CD14-positive monocyte (primary cell): ENCODE measurements around the gene GYS2. TPM values are rescaled to one million over a fixed set of nuclear protein-coding genes. Genes with fewer than 3 reads are reported as not detected.
"Not testable (repeated sequence)": the region's sequence is repeated elsewhere in the genome, so short reads cannot be mapped to it uniquely, and the experiment has no call there.

Experiments
- DNase-seq, 3 donors: peaks; one replicate each; pipeline ENCODE4 v3.0.0-alpha.2; 2011 to 2022
- H2AFZ ChIP-seq: 2 replicates; pipeline ENCODE4 v1.6.0; 2012; ENCODE audit warnings: mild to moderate bottlenecking, low read depth, low read length, inconsistent platforms; ENCODE audit not compliant: insufficient read depth, poor library complexity, severe bottlenecking
- H3K27ac ChIP-seq, 2 donors: 1 replicate in 1 of 2; 2 replicates in 1 of 2; pipeline ENCODE4 v1.5.1; 2012 to 2013; ENCODE audit warnings: low read length in 2 of 2, control low read depth in 1 of 2, inconsistent platforms in 1 of 2, low read depth in 1 of 2, mild to moderate bottlenecking in 1 of 2
- H3K27me3 ChIP-seq, 2 donors: one replicate each; pipeline versions ENCODE4 v1.6.0 to v1.6.1; 2011 to 2013; ENCODE audit warnings: low read length in 2 of 2; ENCODE audit not compliant: control insufficient read depth in 2 of 2, insufficient read depth in 2 of 2
- H3K36me3 ChIP-seq, 2 donors: replicated peaks in 1 of 2; 1 replicate in 1 of 2; 2 replicates in 1 of 2; pipeline versions ENCODE4 v1.5.1 to v1.6.1; 2012 to 2013; ENCODE audit warnings: low read length in 2 of 2, control low read depth in 1 of 2, inconsistent platforms in 1 of 2, mild to moderate bottlenecking in 1 of 2; ENCODE audit not compliant: insufficient read depth in 2 of 2, control insufficient read depth in 1 of 2
- H3K4me1 ChIP-seq, 2 donors: 1 replicate in 1 of 2; 2 replicates in 1 of 2; pipeline versions ENCODE4 v1.5.1 to v1.6.1; 2012 to 2013; ENCODE audit warnings: low read length in 2 of 2, control low read depth in 1 of 2, inconsistent platforms in 1 of 2, mild to moderate bottlenecking in 1 of 2, moderate library complexity in 1 of 2; ENCODE audit not compliant: insufficient read depth in 2 of 2, control insufficient read depth in 1 of 2
- H3K4me2 ChIP-seq: replicated peaks from 2 replicates; pipeline ENCODE3; 2012; ENCODE audit warnings: low read length, moderate library complexity, mild to moderate bottlenecking; ENCODE audit not compliant: poor library complexity, severe bottlenecking; ENCODE audit errors: extremely low read depth
- H3K4me3 ChIP-seq, 3 experiments: fragments of 200-600 bp in 1 of 3; sonication (generic) in 1 of 3; replicated peaks in 1 of 3; 1 replicate in 2 of 3; 2 replicates in 1 of 3; pipeline ENCODE4 v1.5.1; 2011 to 2013; ENCODE audit warnings: low read length in 3 of 3, mild to moderate bottlenecking in 3 of 3, control low read depth in 2 of 3, low read depth in 2 of 3, inconsistent platforms in 1 of 3, moderate library complexity in 1 of 3
- H3K79me2 ChIP-seq: 2 replicates; pipeline ENCODE4 v1.6.0; 2012; ENCODE audit warnings: mild to moderate bottlenecking, control low read depth, inconsistent platforms, low read length, moderate library complexity; ENCODE audit not compliant: insufficient read depth
- H3K9ac ChIP-seq: 2 replicates; pipeline ENCODE4 v1.6.0; 2017; ENCODE audit warnings: low read length, mild to moderate bottlenecking; ENCODE audit not compliant: insufficient read depth, poor library complexity, severe bottlenecking
- H3K9me3 ChIP-seq, 2 donors: replicated peaks in 1 of 2; 1 replicate in 1 of 2; 2 replicates in 1 of 2; pipeline versions ENCODE4 v1.5.1 to v1.6.1; 2012 to 2013; ENCODE audit warnings: low read length in 2 of 2, control low read depth in 1 of 2; ENCODE audit not compliant: control insufficient read depth in 1 of 2, insufficient read depth in 1 of 2
- H4K20me1 ChIP-seq: 2 replicates; pipeline ENCODE4 v1.6.0; 2012; ENCODE audit warnings: mild to moderate bottlenecking, low read length, control low read depth, moderate library complexity; ENCODE audit not compliant: insufficient read depth
- H3K27ac Mint-ChIP-seq, 7 donors: one replicate each; pipeline ENCODE4 v1.8.0; 2020; ENCODE audit warnings: mild to moderate bottlenecking in 7 of 7, mixed read lengths in 7 of 7, moderate library complexity in 6 of 7, inconsistent platforms in 2 of 7
- H3K27me3 Mint-ChIP-seq, 3 donors: one replicate each; pipeline ENCODE4 v1.8.0; 2021 to 2022; ENCODE audit warnings: low read depth in 3 of 3, mild to moderate bottlenecking in 3 of 3, mixed read lengths in 3 of 3, moderate library complexity in 3 of 3, inconsistent platforms in 1 of 3
- H3K36me3 Mint-ChIP-seq, 2 donors: one replicate each; pipeline ENCODE4 v1.8.0; 2020; ENCODE audit warnings: mixed read lengths in 2 of 2, inconsistent platforms in 1 of 2, mild to moderate bottlenecking in 1 of 2
- H3K4me1 Mint-ChIP-seq: one replicate; pipeline ENCODE4 v1.8.0; 2020; ENCODE audit warnings: mild to moderate bottlenecking, mixed read lengths
- H3K4me3 Mint-ChIP-seq, 2 donors: one replicate each; pipeline ENCODE4 v1.8.0; 2020; ENCODE audit warnings: mild to moderate bottlenecking in 2 of 2, mixed read lengths in 2 of 2, moderate library complexity in 1 of 2
- H3K9me3 Mint-ChIP-seq, 7 donors: one replicate each; pipeline ENCODE4 v1.8.0; 2020 to 2022; ENCODE audit warnings: mixed read lengths in 7 of 7, mild to moderate bottlenecking in 6 of 7, moderate library complexity in 6 of 7, inconsistent platforms in 2 of 7
- WGBS: methylation state at CpG from one replicate; pipeline ENCODE4 v1.1.5; 2013; ENCODE audit warnings: missing lambda C conversion rate; ENCODE audit not compliant: insufficient coverage; 5-methylcytosine and 5-hydroxymethylcytosine counted together
- intact Hi-C, 2 donors: fragments of 100-400 bp; cut with micrococcal nuclease; formaldehyde crosslinking; loops; one replicate each; pipeline versions ENCODE4 v1.15.0 to v1.15.1; 2023
- polyA plus RNA-seq, 3 donors: library from polyadenylated mRNA; depleted of rRNA in 1 of 3; unstranded in 2 of 3; stranded (reverse) in 1 of 3; fragments of 300-500 nt in 2 of 3; fragments of >200 nt in 1 of 3; fragmentation: Illumina TruSeq in 2 of 3; gene quantifications; 1 replicate in 2 of 3; 2 replicates in 1 of 3; pipeline ENCODE4 v1.2.3, GENCODE V29; 2012 to 2021
- TF ChIP-seq, protein P1 (sequence below): fragments of 200-600 bp; IDR thresholded peaks from one replicate; pipeline ENCODE4 v1.8.0; 2022; ENCODE audit warnings: antibody characterized with exemption, mild to moderate bottlenecking

GYS2 gene
- polyA plus RNA-seq, 3 donors: not detected

DNA sequence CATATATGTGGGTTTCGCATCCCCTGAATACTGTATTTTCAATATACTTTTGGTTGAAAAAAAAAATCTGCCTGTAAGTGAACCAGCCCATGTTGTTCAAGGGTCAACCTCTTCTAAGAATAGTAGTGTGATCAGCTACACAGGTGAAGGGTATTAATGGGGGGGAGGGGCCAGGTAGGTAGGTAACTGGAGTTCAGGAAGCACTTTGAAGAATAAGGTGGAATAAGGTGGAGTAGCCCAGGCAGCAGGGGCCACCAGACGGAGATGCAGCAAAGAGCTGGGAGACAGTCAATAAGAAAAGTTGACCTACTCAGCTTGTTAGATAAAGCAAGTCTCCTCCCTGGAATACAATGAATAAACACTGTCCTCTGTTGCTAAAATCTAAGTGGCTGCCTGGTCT lies 43.7 kb upstream of the GYS2 start:
- no peak for DNase-seq
- Histone ChIP-seq H4K20me1 (no peaks in the 10 kb centered on the region), H3K27me3 (no peaks in the 10 kb centered on the region), H2AFZ (no peak overlapping the region), H3K9me3 (no peaks in the 10 kb centered on the region), H3K4me2 (no peak overlapping the region), H3K4me3 (no peak overlapping the region), H3K36me3 (peaks cover 49 to 93% of the 10 kb centered on the region in 2 donors), H3K79me2 (peaks cover 9% of the 10 kb centered on the region), H3K9ac (no peak overlapping the region), H3K27ac (no peak overlapping the region), H3K4me1 (no peaks in the 10 kb centered on the region)
- no peaks in the 10 kb centered on the region for H3K27me3 Mint-ChIP-seq
- H3K9me3 Mint-ChIP-seq: no peaks in the 10 kb centered on the region
- peak overlapping the region in 1 of 7 donors; percentile 18 for H3K27ac Mint-ChIP-seq
- WGBS: no CpG with 5 or more reads among the region's 2 CpGs
- peaks cover 67 to 79% of the 10 kb centered on the region in 2 donors for H3K36me3 Mint-ChIP-seq
- intact Hi-C loops: no loop called here
- TF ChIP-seq, protein P1, sequence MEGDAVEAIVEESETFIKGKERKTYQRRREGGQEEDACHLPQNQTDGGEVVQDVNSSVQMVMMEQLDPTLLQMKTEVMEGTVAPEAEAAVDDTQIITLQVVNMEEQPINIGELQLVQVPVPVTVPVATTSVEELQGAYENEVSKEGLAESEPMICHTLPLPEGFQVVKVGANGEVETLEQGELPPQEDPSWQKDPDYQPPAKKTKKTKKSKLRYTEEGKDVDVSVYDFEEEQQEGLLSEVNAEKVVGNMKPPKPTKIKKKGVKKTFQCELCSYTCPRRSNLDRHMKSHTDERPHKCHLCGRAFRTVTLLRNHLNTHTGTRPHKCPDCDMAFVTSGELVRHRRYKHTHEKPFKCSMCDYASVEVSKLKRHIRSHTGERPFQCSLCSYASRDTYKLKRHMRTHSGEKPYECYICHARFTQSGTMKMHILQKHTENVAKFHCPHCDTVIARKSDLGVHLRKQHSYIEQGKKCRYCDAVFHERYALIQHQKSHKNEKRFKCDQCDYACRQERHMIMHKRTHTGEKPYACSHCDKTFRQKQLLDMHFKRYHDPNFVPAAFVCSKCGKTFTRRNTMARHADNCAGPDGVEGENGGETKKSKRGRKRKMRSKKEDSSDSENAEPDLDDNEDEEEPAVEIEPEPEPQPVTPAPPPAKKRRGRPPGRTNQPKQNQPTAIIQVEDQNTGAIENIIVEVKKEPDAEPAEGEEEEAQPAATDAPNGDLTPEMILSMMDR: no peak
- H3K4me3 Mint-ChIP-seq: no peak overlapping the region
- H3K4me1 Mint-ChIP-seq: peaks cover 2% of the 10 kb centered on the region

DNA sequence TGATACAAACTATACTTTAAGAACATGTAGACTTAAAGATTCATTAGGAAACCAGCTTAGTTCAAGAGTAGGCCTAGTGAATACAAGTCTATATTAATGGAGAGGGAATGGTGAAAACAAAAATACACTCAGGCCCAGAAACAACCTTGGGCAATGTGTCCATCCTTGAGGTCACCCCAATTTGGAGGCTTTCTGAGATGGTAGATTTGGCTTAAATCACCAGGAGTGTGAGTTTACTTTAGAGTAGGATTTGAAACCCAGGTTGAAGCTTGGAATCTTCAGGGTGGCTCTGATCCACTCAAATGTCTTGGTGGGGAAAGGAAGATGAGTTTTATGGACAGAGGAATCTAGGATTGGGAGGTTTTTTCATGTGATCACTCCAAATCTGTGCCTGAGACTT lies 42.5 kb upstream of the GYS2 start:
- Mint-ChIP-seq H3K27ac (no peak overlapping the region), H3K4me1 (peaks cover 2% of the 10 kb centered on the region), H3K36me3 (peaks cover 65 to 80% of the 10 kb centered on the region in 2 donors), H3K27me3 (no peaks in the 10 kb centered on the region), H3K4me3 (no peak overlapping the region), H3K9me3 (no peaks in the 10 kb centered on the region)
- Histone ChIP-seq H2AFZ (no peak overlapping the region), H3K27ac (no peak overlapping the region), H3K27me3 (no peaks in the 10 kb centered on the region), H3K9ac (no peak overlapping the region), H3K9me3 (no peaks in the 10 kb centered on the region), H3K4me3 (no peak overlapping the region), H4K20me1 (no peaks in the 10 kb centered on the region), H3K36me3 (peaks cover 50 to 93% of the 10 kb centered on the region in 2 donors), H3K4me2 (no peak overlapping the region), H3K4me1 (no peaks in the 10 kb centered on the region), H3K79me2 (peaks cover 4% of the 10 kb centered on the region)
- TF ChIP-seq, protein P1: no peak
- intact Hi-C loops: no loop called here
- no peak for DNase-seq

DNA sequence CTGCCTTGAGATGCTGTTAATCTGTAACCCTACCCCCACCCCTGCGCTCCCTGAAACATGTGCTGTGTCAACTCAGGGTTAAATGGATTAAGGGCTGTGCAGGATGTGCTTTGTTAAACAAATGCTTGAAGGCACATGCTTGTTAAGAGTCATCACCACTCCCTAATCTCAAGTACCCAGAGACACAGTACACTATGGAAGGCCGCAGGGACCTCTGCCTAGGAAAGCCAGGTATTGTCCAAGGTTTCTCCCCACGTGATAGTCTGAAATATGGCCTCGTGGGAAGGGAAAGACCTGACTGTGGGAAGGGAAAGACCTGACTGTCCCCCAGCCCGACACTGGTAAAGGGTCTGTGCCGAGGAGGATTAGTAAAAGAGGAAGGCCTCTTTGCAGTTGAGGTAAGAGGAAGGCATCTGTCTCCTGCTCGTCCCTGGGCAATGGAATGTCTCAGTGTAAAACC lies 40.4 kb upstream of the GYS2 start:
- H3K4me1 Mint-ChIP-seq, H3K79me2 ChIP-seq, H3K4me3 ChIP-seq, DNase-seq, H3K27me3 ChIP-seq, H2AFZ ChIP-seq, H3K4me1 ChIP-seq, intact Hi-C loops, H3K27me3 Mint-ChIP-seq, H3K9ac ChIP-seq, H4K20me1 ChIP-seq, H3K9me3 ChIP-seq, H3K4me3 Mint-ChIP-seq, H3K9me3 Mint-ChIP-seq, H3K4me2 ChIP-seq, H3K27ac ChIP-seq: not testable (repeated sequence)
- peaks cover 65 to 80% of the 10 kb centered on the region in 2 donors for H3K36me3 Mint-ChIP-seq
- whole genome bisulfite sequencing: 83% methylated on average over 2 of the region's 7 CpGs
- H3K27ac Mint-ChIP-seq: peak overlapping the region in 3 of 7 donors; percentile 35 to 54 (median 37)
- peaks cover 53 to 90% of the 10 kb centered on the region in 2 donors for H3K36me3 ChIP-seq
